HepG2 (cell line): Measurements from ENCODE around the gene CEP83. TPM values are rescaled to one million over a fixed set of nuclear protein-coding genes. Genes with fewer than 3 reads are reported as not detected.
A peak's percentile ranks its signal among the peaks of the same experiment; 100 is the strongest.

Source experiments
- ATAC-seq: fragments of 200-7000 bp; cut with Tn5 transposase; 3 replicates; pipeline ENCODE4 v1.9.1; 2020; ENCODE audit warnings: mild to moderate bottlenecking, moderate library complexity
- BruUV-seq: library from RNA; stranded (reverse); fragments of 400-500 nt; replicated peaks from 2 replicates; lab custom pipeline; 2021; lab: Mats Ljungman, UMichigan
- CTCF ChIA-PET: fragments of 300-600 bp; formaldehyde crosslinking; extraction: SDS; loops from one replicate; lab custom pipeline; 2021; ENCODE audit warnings: low total read pairs, inconsistent platforms, low intra/inter-chr PET ratio; lab: Yijun Ruan, JAX
- POLR2A ChIA-PET: fragments of 350-600 bp; sonication (Branson Sonifier 250); formaldehyde crosslinking; loops from one replicate; lab custom pipeline; 2020; ENCODE audit warnings: antibody characterized with exemption, inconsistent platforms; lab: Yijun Ruan, JAX
- DNase-seq: peaks from one replicate; pipeline ENCODE4 v3.0.0-alpha.2; 2015; ENCODE audit warnings: low spot score
- FAIRE-seq: peaks from 3 replicates; lab custom pipeline; 2011; peaks lifted over from hg19 to GRCh38; lab: Jason Lieb, UNC
- H2AFZ ChIP-seq: one replicate; pipeline ENCODE4 v1.6.1; 2011; ENCODE audit warnings: low read length, inconsistent platforms
- H3K27ac ChIP-seq: fragments of 300-600 bp; 3 replicates; pipeline ENCODE4 v1.8.0; 2011; ENCODE audit warnings: mixed run types, mild to moderate bottlenecking, mixed read lengths, low read length, inconsistent platforms; ENCODE audit not compliant: insufficient read depth; ENCODE audit errors: extremely low read length
- H3K27me3 ChIP-seq, 2 experiments: fragments of 200-600 bp in 1 of 2; 2 replicates in 1 of 2; 3 replicates in 1 of 2; pipeline versions ENCODE4 v1.6.0 to v1.8.0; 2011; ENCODE audit warnings: low read length in 2 of 2, mild to moderate bottlenecking in 2 of 2, moderate library complexity in 2 of 2, inconsistent platforms in 1 of 2; ENCODE audit not compliant: insufficient read depth in 2 of 2, control insufficient read depth in 1 of 2
- H3K36me3 ChIP-seq, 2 experiments: fragments of 200-600 bp in 1 of 2; replicated peaks in 1 of 2; 2 replicates in 1 of 2; 3 replicates in 1 of 2; pipeline versions ENCODE4 v1.5.1 to v1.8.0; 2011; ENCODE audit warnings: low read length in 2 of 2, inconsistent platforms in 1 of 2; ENCODE audit not compliant: insufficient read depth in 2 of 2, control insufficient read depth in 1 of 2
- H3K4me1 ChIP-seq: 2 replicates; pipeline ENCODE4 v1.5.1; 2012; ENCODE audit warnings: low read length, inconsistent platforms; ENCODE audit not compliant: insufficient read depth
- H3K4me2 ChIP-seq: 2 replicates; pipeline ENCODE4 v1.6.0; 2011; ENCODE audit warnings: low read depth, low read length, inconsistent platforms
- H3K4me3 ChIP-seq, 3 experiments: fragments of 200-600 bp in 1 of 3; sonication (generic), shearing (Covaris generic) in 1 of 3; replicated peaks in 1 of 3; 2 replicates each; pipeline ENCODE4 v1.5.1; 2011 to 2016; ENCODE audit warnings: low read length in 3 of 3, inconsistent platforms in 2 of 3, low read depth in 2 of 3, mild to moderate bottlenecking in 2 of 3, control low read depth in 1 of 3, mixed read lengths in 1 of 3; ENCODE audit not compliant: insufficient read depth in 1 of 3
- H3K79me2 ChIP-seq: one replicate; pipeline ENCODE4 v1.6.1; 2011; ENCODE audit warnings: low read length, inconsistent platforms; ENCODE audit not compliant: insufficient read depth
- H3K9ac ChIP-seq: 2 replicates; pipeline ENCODE4 v1.6.0; 2011; ENCODE audit warnings: mild to moderate bottlenecking, low read depth, low read length, inconsistent platforms; ENCODE audit not compliant: insufficient read depth
- H3K9me3 ChIP-seq: 2 replicates; pipeline ENCODE4 v1.5.1; 2012; ENCODE audit warnings: mild to moderate bottlenecking, low read length
- H4K20me1 ChIP-seq: 2 replicates; pipeline ENCODE4 v1.6.0; 2011; ENCODE audit warnings: inconsistent platforms, mild to moderate bottlenecking, low read length, moderate library complexity; ENCODE audit not compliant: insufficient read depth
- ARNT ChIP-seq: fragments of 450-650 bp; IDR thresholded peaks from 2 replicates; pipeline ENCODE4 v1.6.1; 2017
- BCL3 ChIP-seq: sonication (generic); formaldehyde crosslinking; IDR thresholded peaks from 2 replicates; pipeline ENCODE4 v1.5.1; 2020; ENCODE audit warnings: mild to moderate bottlenecking, missing genetic modification reagents, moderate library complexity
- GFI1 ChIP-seq: sonication (generic); formaldehyde crosslinking; IDR thresholded peaks from 2 replicates; pipeline ENCODE4 v1.5.0; 2020; ENCODE audit warnings: missing genetic modification reagents, mild to moderate bottlenecking, borderline replicate concordance
- HNF4A ChIP-seq: sonication (generic); formaldehyde crosslinking; IDR thresholded peaks from 2 replicates; pipeline ENCODE4 v1.4.0; 2020; ENCODE audit warnings: missing genetic modification reagents
- HOMEZ ChIP-seq: IDR thresholded peaks from 2 replicates; pipeline ENCODE4 v1.6.1; 2016; ENCODE audit warnings: low read depth
- LCORL ChIP-seq, 2 experiments: fragments of 450-650 bp in 1 of 2; sonication (generic) in 1 of 2; formaldehyde crosslinking in 1 of 2; IDR thresholded peaks; 2 replicates each; pipeline versions ENCODE4 v1.5.0 to v1.6.1; 2017 to 2020; ENCODE audit warnings: antibody characterized with exemption in 1 of 2, missing genetic modification reagents in 1 of 2
- MIXL1 ChIP-seq: IDR thresholded peaks from 2 replicates; pipeline ENCODE4 v1.6.1; 2016
- NCOA2 ChIP-seq: sonication (generic); formaldehyde crosslinking; IDR thresholded peaks from 2 replicates; pipeline ENCODE4 v1.8.0; 2022; ENCODE audit warnings: inconsistent platforms
- PLSCR1 ChIP-seq: sonication (generic); formaldehyde crosslinking; IDR thresholded peaks from 2 replicates; pipeline ENCODE4 v1.5.0; 2020; ENCODE audit warnings: missing genetic modification reagents, mild to moderate bottlenecking, borderline replicate concordance
- POGK ChIP-seq: sonication (generic); formaldehyde crosslinking; conservative IDR thresholded peaks from 2 replicates; pipeline ENCODE4 v1.8.0; 2022; ENCODE audit warnings: mild to moderate bottlenecking, moderate library complexity, missing genetic modification reagents
- SP140L ChIP-seq: sonication (generic); formaldehyde crosslinking; IDR thresholded peaks from 2 replicates; pipeline ENCODE4 v1.4.0; 2020; ENCODE audit warnings: missing genetic modification reagents, borderline replicate concordance
- SRY ChIP-seq: sonication (generic); formaldehyde crosslinking; IDR thresholded peaks from 2 replicates; pipeline ENCODE4 v1.8.0; 2022; ENCODE audit warnings: mild to moderate bottlenecking, missing genetic modification reagents
- SYNCRIP ChIP-seq: fragments of 200-400 bp; formaldehyde crosslinking; IDR thresholded peaks from 2 replicates; pipeline ENCODE4 v1.6.1; 2018; ENCODE audit warnings: mild to moderate bottlenecking, low read depth, low read length; ENCODE audit not compliant: insufficient read depth
- TFDP1 ChIP-seq: IDR thresholded peaks from 2 replicates; pipeline ENCODE4 v1.6.1; 2016; ENCODE audit warnings: missing compliant biosample characterization, missing genetic modification reagents, borderline replicate concordance
- ZKSCAN5 ChIP-seq: sonication (generic); formaldehyde crosslinking; IDR thresholded peaks from 2 replicates; pipeline ENCODE4 v1.5.1; 2020; ENCODE audit warnings: mild to moderate bottlenecking, missing genetic modification reagents
- ZNF224 ChIP-seq: sonication (generic); formaldehyde crosslinking; IDR thresholded peaks from 2 replicates; pipeline ENCODE4 v1.5.0; 2020; ENCODE audit warnings: mild to moderate bottlenecking, missing genetic modification reagents
- ZNF230 ChIP-seq: sonication (generic); formaldehyde crosslinking; IDR thresholded peaks from 2 replicates; pipeline ENCODE4 v1.4.0; 2020; ENCODE audit warnings: mild to moderate bottlenecking, missing genetic modification reagents
- ZNF547 ChIP-seq: sonication (generic); formaldehyde crosslinking; IDR thresholded peaks from 2 replicates; pipeline ENCODE4 v1.5.1; 2020; ENCODE audit warnings: mild to moderate bottlenecking, missing genetic modification reagents
- ZNF784 ChIP-seq: sonication (generic); formaldehyde crosslinking; IDR thresholded peaks from 2 replicates; pipeline ENCODE4 v1.5.1; 2020; ENCODE audit warnings: missing genetic modification reagents, mild to moderate bottlenecking, borderline replicate concordance
- WGBS: methylation state at CpG from one replicate; pipeline ENCODE4 v1.1.6; 2017; ENCODE audit warnings: low lambda C conversion rate; 5-methylcytosine and 5-hydroxymethylcytosine counted together
- in situ Hi-C: cut with HindIII; loops from 2 replicates; pipeline ENCODE4 v1.10.0; 2017; ENCODE audit warnings: low pct_unique_long_range_greater_than_20kb; ENCODE audit not compliant: extremely low pct_ligation_motif_present
- intact Hi-C: fragments of 100-400 bp; cut with micrococcal nuclease; formaldehyde crosslinking; loops from one replicate; pipeline ENCODE4 v1.10.0; 2022; ENCODE audit not compliant: unreplicated experiment
- polyA plus RNA-seq, 8 experiments: library from polyadenylated mRNA; depleted of rRNA in 3 of 8; stranded (reverse) in 7 of 8; unstranded in 1 of 8; fragments of >200 nt; fragmentation: Illumina TruSeq in 4 of 8; extraction: Trizol in 4 of 8; gene quantifications; 2 replicates each; pipeline versions ENCODE4 v1.2.1 to v1.2.3, GENCODE V29; 2011 to 2016; ENCODE audit warnings: low read depth in 4 of 8, missing spikeins in 1 of 8, mixed read lengths in 1 of 8; ENCODE audit not compliant: insufficient read depth in 1 of 8
- total RNA-seq, 5 experiments: library from RNA; depleted of rRNA; stranded (reverse); fragments of >200 nt; fragmentation: Illumina TruSeq; extraction: Trizol; gene quantifications; 2 replicates each; pipeline ENCODE4 v1.2.3, GENCODE V29; 2016; ENCODE audit warnings: low read depth in 1 of 5

The CEP83 gene
- total and polyA plus RNA-seq, 2 of the 13 experiments (the other 11 are each of a cell fraction or from before 2014, with no cell fraction given): 6.2 to 19.2 TPM

- CTCF ChIA-PET: no interaction called here
- TF ChIP-seq PLSCR1 (no peak), SP140L (CRISPR knock-in tag) (no peak), TFDP1 (CRISPR knock-in tag) (no peak), GFI1 (no peak), ZNF230 (CRISPR knock-in tag) (no peak), BCL3 (no peak), ZNF547 (no peak), SYNCRIP (no peak), ZNF224 (CRISPR knock-in tag) (no peak), NCOA2 (CRISPR knock-in tag) (no peak), SRY (CRISPR knock-in tag) (no peak), ZNF784 (CRISPR knock-in tag) (no peak), ARNT (no peak), MIXL1 (CRISPR knock-in tag) (no peak), HNF4A (CRISPR knock-in tag) (peak; percentile 83), ZKSCAN5 (CRISPR knock-in tag) (peak; percentile 95), POGK (CRISPR knock-in tag) (no peak), HOMEZ (CRISPR knock-in tag) (no peak), LCORL (IDR thresholded peaks at IDR 0.05) (no peak), LCORL (CRISPR knock-in tag; IDR thresholded peaks at IDR 0.05) (no peak)
Observed at GRCh38 chr12:94299846-94300245, 159.8 kb downstream of the CEP83 start.

More at GRCh38 chr12:94299846-94300245, 159.8 kb downstream of the CEP83 start:
- Histone ChIP-seq H3K9ac (no peak overlapping the region), H2AFZ (no peak overlapping the region), H3K4me2 (no peak overlapping the region), H3K27ac (no peak overlapping the region), H4K20me1 (no peaks in the 10 kb centered on the region), H3K9me3 (no peaks in the 10 kb centered on the region), H3K4me3 (no peak overlapping the region), H3K79me2 (no peaks in the 10 kb centered on the region), H3K36me3 (peaks cover 23 to 29% of the 10 kb centered on the region in 2 experiments), H3K4me1 (peaks cover 30% of the 10 kb centered on the region), H3K27me3 (no peaks in the 10 kb centered on the region)
- peak; percentile 46 for DNase-seq
- WGBS: 9% methylated on average over 1 of the region's 1 CpG
- no TSS peak for BruUV-seq
- POLR2A ChIA-PET: no interaction called here
- ATAC-seq: peak; percentile 76
- in situ Hi-C loops: no loop called here
- intact Hi-C loops: loop anchor here (10.0 kb wide), 2 partner anchors 155 to 235 kb away; partner anchors contain the start of gene PLXNC1
- peak; percentile 59 for FAIRE-seq
